Activated CD8-positive, alpha-beta T cell treated with anti-CD3 and anti-CD28 coated beads for 36 hours (primary cell): ENCODE measurements around the gene TPCN1. TPM values are rescaled to one million over a fixed set of nuclear protein-coding genes. Genes with fewer than 3 reads are reported as not detected.

ENCODE experiments used
- ATAC-seq: fragments of 200-7000 bp; cut with Tn5 transposase; one replicate; pipeline ENCODE4 v1.10.0; 2021; ENCODE audit warnings: mild to moderate bottlenecking, moderate library complexity
- CTCF ChIA-PET: fragments of 350-600 bp; sonication (Branson Sonifier 250); formaldehyde crosslinking; loops from one replicate; lab custom pipeline; 2021; ENCODE audit warnings: antibody characterized with exemption; lab: Charles Lee
- POLR2A ChIA-PET: fragments of 350-600 bp; sonication (Branson Sonifier 250); formaldehyde crosslinking; loops from one replicate; lab custom pipeline; 2021; ENCODE audit warnings: antibody characterized with exemption; lab: Charles Lee
- DNase-seq: peaks from one replicate; pipeline ENCODE4 v3.0.0-alpha.2; 2020
- H3K27ac Mint-ChIP-seq: one replicate; pipeline ENCODE4 v1.8.0; 2021; ENCODE audit warnings: mild to moderate bottlenecking, mixed read lengths
- H3K27me3 Mint-ChIP-seq: one replicate; pipeline ENCODE4 v1.8.0; 2021; ENCODE audit warnings: mixed read lengths
- H3K36me3 Mint-ChIP-seq: one replicate; pipeline ENCODE4 v1.8.0; 2021; ENCODE audit warnings: low read depth, mixed read lengths
- H3K4me1 Mint-ChIP-seq: one replicate; pipeline ENCODE4 v1.8.0; 2021; ENCODE audit warnings: low read depth, mixed read lengths
- H3K4me3 Mint-ChIP-seq: one replicate; pipeline ENCODE4 v1.8.0; 2021; ENCODE audit warnings: mild to moderate bottlenecking, moderate library complexity, mixed read lengths
- H3K9me3 Mint-ChIP-seq: one replicate; pipeline ENCODE4 v1.8.0; 2021; ENCODE audit warnings: mixed read lengths
- CTCF ChIP-seq: fragments of 200-600 bp; IDR thresholded peaks from one replicate; pipeline ENCODE4 v1.8.0; 2022; ENCODE audit warnings: antibody characterized with exemption, mild to moderate bottlenecking
- intact Hi-C: fragments of 100-400 bp; cut with micrococcal nuclease; formaldehyde crosslinking; loops from one replicate; pipeline ENCODE4 v1.10.0; 2022
- microRNA-seq: library from miRNA; unstranded; fragments of <30 nt; microRNA quantifications from one replicate; pipeline ENCODE4 v1.2.0, GENCODE V29; 2022; ENCODE audit warnings: borderline microRNAs expressed, borderline replicate concordance
- total RNA-seq, 2 experiments: library from RNA; stranded (reverse); gene quantifications; one replicate each; pipeline ENCODE4 v1.2.3, GENCODE V29; 2021

TPCN1 gene
- total RNA-seq, 2 experiments from 2014 or later: 29.9 to 33.5 TPM

- Mint-ChIP-seq H3K4me1 (no peaks in the 10 kb centered on the region), H3K36me3 (no peaks in the 10 kb centered on the region), H3K27ac (no peak overlapping the region), H3K4me3 (no peak overlapping the region), H3K27me3 (no peaks in the 10 kb centered on the region), H3K9me3 (no peaks in the 10 kb centered on the region)
- ChIA-PET POLR2A (no interaction called here), CTCF (no interaction called here)
- TF ChIP-seq CTCF: no peak
- DNase-seq: no peak
- no peak for ATAC-seq
- intact Hi-C loops: no loop called here
Observed at GRCh38 chr12:113346353-113346752, 125.1 kb downstream of the TPCN1 start.

- Mint-ChIP-seq H3K36me3 (no peaks in the 10 kb centered on the region), H3K9me3 (no peaks in the 10 kb centered on the region), H3K4me1 (no peaks in the 10 kb centered on the region), H3K4me3 (no peak overlapping the region), H3K27me3 (no peaks in the 10 kb centered on the region), H3K27ac (no peak overlapping the region)
- ATAC-seq: no peak
- POLR2A ChIA-PET: no interaction called here
- no peak for DNase-seq
- CTCF ChIA-PET: interaction anchor here (0.9 kb wide), 1 partner anchor 116 kb away, joined by 3 read pairs; no protein-coding TSS in a partner anchor
- TF ChIP-seq CTCF: no peak
- intact Hi-C loops: no loop called here
Observed at GRCh38 chr12:113347107-113347506, 125.8 kb downstream of the TPCN1 start.

GRCh38 chr12:113347892-113348291 lies 126.6 kb downstream of the TPCN1 start:
- H3K36me3 Mint-ChIP-seq: no peaks in the 10 kb centered on the region
- ChIA-PET CTCF (no interaction called here), POLR2A (no interaction called here)
- no peak overlapping the region for H3K27ac Mint-ChIP-seq
- TF ChIP-seq CTCF: no peak
- DNase-seq: no peak
- H3K4me3 Mint-ChIP-seq: no peak overlapping the region
- intact Hi-C loops: no loop called here
- H3K27me3 Mint-ChIP-seq: peaks cover 1% of the 10 kb centered on the region
- ATAC-seq: no peak
- no peaks in the 10 kb centered on the region for H3K9me3 Mint-ChIP-seq
- H3K4me1 Mint-ChIP-seq: no peaks in the 10 kb centered on the region

Small RNA genes lying within 50 kb of the gene (microRNA-seq; reads per million reads assigned to microRNA genes)
- not detected for gene MIR6762

Other genes with a start within 250 kb of the TPCN1 start
- 100 to 1,000 TPM in 1 of 2 experiments, 10 to 100 TPM in 1; 95.7 to 104 TPM for gene OAS2, start 242.9 kb upstream of the TPCN1 start, total RNA-seq
- gene DTX1, start 164.7 kb upstream of the TPCN1 start, total RNA-seq: 1 to 10 TPM; 2.9 to 3.4 TPM
- 10 to 100 TPM in 1 of 2 experiments, 1 to 10 TPM in 1; 9.8 to 12.4 TPM for gene RASAL1, start 85.7 kb upstream of the TPCN1 start, total RNA-seq
- gene CFAP73, start 71.7 kb upstream of the TPCN1 start, total RNA-seq: 1 to 10 TPM; 1.7 to 1.9 TPM
- gene DDX54, start 36.0 kb upstream of the TPCN1 start, total RNA-seq: 100 to 1,000 TPM; 112 to 133 TPM
- gene RITA1, start 35.7 kb upstream of the TPCN1 start, total RNA-seq: 10 to 100 TPM; 18.5 to 19.1 TPM
- 10 to 100 TPM; 13.4 to 18.9 TPM for gene SLC8B1, start 113.6 kb downstream of the TPCN1 start, total RNA-seq
- 10 to 100 TPM; 13.5 to 13.9 TPM for gene PLBD2, start 137.1 kb downstream of the TPCN1 start, total RNA-seq
- gene SDS, start 182.4 kb downstream of the TPCN1 start, total RNA-seq: not detected
- gene SDSL, start 200.9 kb downstream of the TPCN1 start, total RNA-seq: not detected